Neural progenitor cell (in vitro differentiated cells): Measurements from ENCODE around the gene DTD1. TPM values are rescaled to one million over a fixed set of nuclear protein-coding genes. Genes with fewer than 3 reads are reported as not detected.

Experiments used
- DNase-seq: peaks from one replicate; pipeline ENCODE4 v3.0.0-alpha.2; 2016; ENCODE audit warnings: low spot score
- H2AFZ ChIP-seq: fragments of 200-600 bp; sonication (generic); replicated peaks from 2 replicates; pipeline ENCODE4 v1.6.1; 2016; ENCODE audit warnings: antibody characterized with exemption
- H3F3A ChIP-seq: fragments of 200-600 bp; sonication (generic); 2 replicates; pipeline ENCODE4 v1.6.1; 2016; ENCODE audit warnings: antibody characterized with exemption, low read depth
- H3K27ac ChIP-seq: fragments of 200-600 bp; sonication (generic); 2 replicates; pipeline ENCODE4 v1.5.1; 2016; ENCODE audit warnings: mild to moderate bottlenecking
- H3K27me3 ChIP-seq: fragments of 200-600 bp; sonication (generic); 2 replicates; pipeline ENCODE4 v1.6.1; 2016; ENCODE audit warnings: mild to moderate bottlenecking, moderate library complexity
- H3K36me3 ChIP-seq: fragments of 200-600 bp; sonication (generic); 2 replicates; pipeline ENCODE4 v1.5.1; 2016
- H3K4me1 ChIP-seq: fragments of 200-600 bp; sonication (generic); 2 replicates; pipeline ENCODE4 v1.6.1; 2016; ENCODE audit warnings: mixed run types
- H3K4me2 ChIP-seq: fragments of 200-600 bp; sonication (generic); 2 replicates; pipeline ENCODE4 v1.6.1; 2016
- H3K4me3 ChIP-seq: fragments of 200-600 bp; sonication (generic); 2 replicates; pipeline ENCODE4 v1.5.1; 2016
- H3K79me2 ChIP-seq: fragments of 200-600 bp; sonication (generic); 2 replicates; pipeline ENCODE4 v1.6.1; 2016; ENCODE audit warnings: low read depth
- H3K9ac ChIP-seq: fragments of 200-600 bp; sonication (generic); 2 replicates; pipeline ENCODE4 v1.6.1; 2016
- H3K9me3 ChIP-seq: fragments of 200-600 bp; sonication (generic); 2 replicates; pipeline ENCODE4 v1.5.1; 2016; ENCODE audit warnings: low read depth
- H4K20me1 ChIP-seq: fragments of 200-600 bp; sonication (generic); 2 replicates; pipeline ENCODE4 v1.6.1; 2016; ENCODE audit warnings: low read depth
- H3K27ac Mint-ChIP-seq: 3 replicates; pipeline ENCODE4 v1.8.0; 2021; ENCODE audit warnings: mixed read lengths
- H3K27me3 Mint-ChIP-seq: 2 replicates; pipeline ENCODE4 v1.8.0; 2022; ENCODE audit warnings: low read depth, mild to moderate bottlenecking, inconsistent platforms, moderate library complexity, mixed read lengths; ENCODE audit not compliant: insufficient read depth
- H3K36me3 Mint-ChIP-seq: 3 replicates; pipeline ENCODE4 v1.8.0; 2021; ENCODE audit warnings: mixed read lengths
- H3K4me1 Mint-ChIP-seq: 3 replicates; pipeline ENCODE4 v1.8.0; 2021; ENCODE audit warnings: mixed read lengths
- H3K4me3 Mint-ChIP-seq: 3 replicates; pipeline ENCODE4 v1.8.0; 2021; ENCODE audit warnings: mild to moderate bottlenecking, moderate library complexity, mixed read lengths
- H3K9me3 Mint-ChIP-seq: 3 replicates; pipeline ENCODE4 v1.8.0; 2020; ENCODE audit warnings: mixed read lengths
- CTCF ChIP-seq: fragments of 200-600 bp; sonication (generic); IDR thresholded peaks from 2 replicates; pipeline ENCODE4 v1.5.1; 2017; ENCODE audit warnings: antibody characterized with exemption, mild to moderate bottlenecking
- EZH2 ChIP-seq: fragments of 200-600 bp; sonication (generic); IDR thresholded peaks from 2 replicates; pipeline ENCODE4 v1.6.1; 2017; ENCODE audit warnings: antibody characterized with exemption, mild to moderate bottlenecking, moderate library complexity
- EZH2phosphoT487 ChIP-seq: fragments of 200-600 bp; sonication (generic); IDR thresholded peaks from 2 replicates; pipeline ENCODE4 v1.6.1; 2017; ENCODE audit warnings: antibody characterized with exemption
- total RNA-seq: library from RNA; depleted of rRNA; stranded (reverse); fragments of >200 nt; gene quantifications from 2 replicates; pipeline ENCODE4 v1.2.3, GENCODE V29; 2015; ENCODE audit warnings: low replicate concordance

DTD1 gene
- 89.0 and 92.6 TPM in 2 replicates for total RNA-seq

- peaks cover 13% of the 10 kb centered on the region for H3K4me1 ChIP-seq
- H3K27me3 ChIP-seq = no peaks in the 10 kb centered on the region
- H3K4me1 Mint-ChIP-seq = peaks cover 21% of the 10 kb centered on the region
- H3K27me3 Mint-ChIP-seq = no peaks in the 10 kb centered on the region
- no peaks in the 10 kb centered on the region for H3K9me3 Mint-ChIP-seq
- peak within 1 kb of the TSS; percentile 74 for H3K4me3 ChIP-seq
- peak within 1 kb of the TSS; percentile 81 for H3K4me2 ChIP-seq
- peak within 1 kb of the TSS; percentile 89 for H2AFZ ChIP-seq
- peak within 1 kb of the TSS; percentile 93 for H3K4me3 Mint-ChIP-seq
- H3K36me3 ChIP-seq = no peaks in the 10 kb centered on the region
- peaks cover 16% of the 10 kb centered on the region for H3F3A ChIP-seq
- peaks cover 41% of the 10 kb centered on the region for H3K79me2 ChIP-seq
- peak; percentile 78 for TF ChIP-seq CTCF
- no peak for TF ChIP-seq EZH2
- TF ChIP-seq EZH2phosphoT487 = no peak
- peak within 1 kb of the TSS; percentile 81 for H3K27ac Mint-ChIP-seq
- peak within 1 kb of the TSS; percentile 44 for H3K9ac ChIP-seq
- no peaks in the 10 kb centered on the region for H3K36me3 Mint-ChIP-seq
- H4K20me1 ChIP-seq = no peaks in the 10 kb centered on the region
- H3K27ac ChIP-seq = no peak within 1 kb of the TSS
- no peaks in the 10 kb centered on the region for H3K9me3 ChIP-seq
- DNase-seq = peak; percentile 92
Measured at GRCh38 chr20:18587665-18588573, at the start of gene DTD1. DTD1 (plus strand) TSS chr20:18588054; CDS start chr20:18588073, 19 bp downstream.

- no peaks in the 10 kb centered on the region for H3K9me3 ChIP-seq
- H2AFZ ChIP-seq = no peak overlapping the region
- Mint-ChIP-seq H3K27ac (no peak overlapping the region), H3K4me1 (no peaks in the 10 kb centered on the region), H3K9me3 (no peaks in the 10 kb centered on the region), H3K4me3 (no peak overlapping the region), H3K36me3 (peaks cover 25% of the 10 kb centered on the region), H3K27me3 (peaks cover 2% of the 10 kb centered on the region)
- H3F3A ChIP-seq = no peaks in the 10 kb centered on the region
- no peaks in the 10 kb centered on the region for H3K36me3 ChIP-seq
- no peaks in the 10 kb centered on the region for H3K27me3 ChIP-seq
- no peak for DNase-seq
- H3K27ac ChIP-seq = no peak overlapping the region
- no peak overlapping the region for H3K4me3 ChIP-seq
- TF ChIP-seq CTCF (no peak), EZH2phosphoT487 (no peak), EZH2 (no peak)
- no peaks in the 10 kb centered on the region for H3K79me2 ChIP-seq
- H4K20me1 ChIP-seq = no peaks in the 10 kb centered on the region
- no peaks in the 10 kb centered on the region for H3K4me1 ChIP-seq
- H3K9ac ChIP-seq = no peak overlapping the region
- H3K4me2 ChIP-seq = no peak overlapping the region
Measured at GRCh38 chr20:18541741-18542140, 46.1 kb upstream of the DTD1 start.

GRCh38 chr20:18543216-18543615 is 44.6 kb upstream of the DTD1 start:
- H3K4me1 ChIP-seq = no peaks in the 10 kb centered on the region
- Mint-ChIP-seq H3K36me3 (peaks cover 27% of the 10 kb centered on the region), H3K27me3 (peaks cover 2% of the 10 kb centered on the region), H3K27ac (no peak overlapping the region), H3K9me3 (no peaks in the 10 kb centered on the region), H3K4me3 (no peak overlapping the region), H3K4me1 (no peaks in the 10 kb centered on the region)
- H2AFZ ChIP-seq = no peak overlapping the region
- H3K9ac ChIP-seq = no peak overlapping the region
- DNase-seq = no peak
- no peak overlapping the region for H3K4me3 ChIP-seq
- no peaks in the 10 kb centered on the region for H3F3A ChIP-seq
- no peaks in the 10 kb centered on the region for H3K9me3 ChIP-seq
- no peaks in the 10 kb centered on the region for H3K27me3 ChIP-seq
- no peak for TF ChIP-seq CTCF
- TF ChIP-seq EZH2phosphoT487 = no peak
- TF ChIP-seq EZH2 = no peak
- H3K36me3 ChIP-seq = no peaks in the 10 kb centered on the region
- no peaks in the 10 kb centered on the region for H3K79me2 ChIP-seq
- H3K27ac ChIP-seq = no peak overlapping the region
- no peaks in the 10 kb centered on the region for H4K20me1 ChIP-seq
- no peak overlapping the region for H3K4me2 ChIP-seq
